Adrenal gland (tissue), 5 donors: ENCODE measurements around the gene SLC45A3.

ENCODE experiments used
- POLR2A ChIP-seq, 2 donors: fragments of 450-650 bp; IDR thresholded peaks; one replicate each; pipeline ENCODE4 v1.6.1; 2017; ENCODE audit warnings: antibody characterized with exemption in 2 of 2, mild to moderate bottlenecking in 2 of 2, moderate library complexity in 1 of 2
- TF ChIP-seq, protein P1 (sequence below), 6 experiments: fragments of 450-650 bp in 4 of 6; fragments of 200-600 bp in 2 of 6; sonication (generic) in 1 of 6; IDR thresholded peaks; 1 replicate in 5 of 6; 2 replicates in 1 of 6; pipeline versions ENCODE4 v1.5.1 to v1.8.0; 2016 to 2021; ENCODE audit warnings: antibody characterized with exemption in 6 of 6, mild to moderate bottlenecking in 2 of 6, moderate library complexity in 1 of 6
- donor health status: DM: no; HTN: no; CAD: no.

- TF ChIP-seq, protein P1, sequence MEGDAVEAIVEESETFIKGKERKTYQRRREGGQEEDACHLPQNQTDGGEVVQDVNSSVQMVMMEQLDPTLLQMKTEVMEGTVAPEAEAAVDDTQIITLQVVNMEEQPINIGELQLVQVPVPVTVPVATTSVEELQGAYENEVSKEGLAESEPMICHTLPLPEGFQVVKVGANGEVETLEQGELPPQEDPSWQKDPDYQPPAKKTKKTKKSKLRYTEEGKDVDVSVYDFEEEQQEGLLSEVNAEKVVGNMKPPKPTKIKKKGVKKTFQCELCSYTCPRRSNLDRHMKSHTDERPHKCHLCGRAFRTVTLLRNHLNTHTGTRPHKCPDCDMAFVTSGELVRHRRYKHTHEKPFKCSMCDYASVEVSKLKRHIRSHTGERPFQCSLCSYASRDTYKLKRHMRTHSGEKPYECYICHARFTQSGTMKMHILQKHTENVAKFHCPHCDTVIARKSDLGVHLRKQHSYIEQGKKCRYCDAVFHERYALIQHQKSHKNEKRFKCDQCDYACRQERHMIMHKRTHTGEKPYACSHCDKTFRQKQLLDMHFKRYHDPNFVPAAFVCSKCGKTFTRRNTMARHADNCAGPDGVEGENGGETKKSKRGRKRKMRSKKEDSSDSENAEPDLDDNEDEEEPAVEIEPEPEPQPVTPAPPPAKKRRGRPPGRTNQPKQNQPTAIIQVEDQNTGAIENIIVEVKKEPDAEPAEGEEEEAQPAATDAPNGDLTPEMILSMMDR (IDR thresholded peaks at IDR 0.05) = no peak
- no peak for TF ChIP-seq POLR2A (IDR thresholded peaks at IDR 0.05)
Measured at GRCh38 chr1:205726619-205727125, 46.4 kb upstream of the SLC45A3 start.
